Amniotic epithelial cell (primary cell): ENCODE measurements around the gene SSTR1.

Source experiments
- DNase-seq: peaks from one replicate; pipeline ENCODE4 v3.0.0-alpha.2; 2010; ENCODE audit warnings: low read depth

Gene SSTR1

DNA sequence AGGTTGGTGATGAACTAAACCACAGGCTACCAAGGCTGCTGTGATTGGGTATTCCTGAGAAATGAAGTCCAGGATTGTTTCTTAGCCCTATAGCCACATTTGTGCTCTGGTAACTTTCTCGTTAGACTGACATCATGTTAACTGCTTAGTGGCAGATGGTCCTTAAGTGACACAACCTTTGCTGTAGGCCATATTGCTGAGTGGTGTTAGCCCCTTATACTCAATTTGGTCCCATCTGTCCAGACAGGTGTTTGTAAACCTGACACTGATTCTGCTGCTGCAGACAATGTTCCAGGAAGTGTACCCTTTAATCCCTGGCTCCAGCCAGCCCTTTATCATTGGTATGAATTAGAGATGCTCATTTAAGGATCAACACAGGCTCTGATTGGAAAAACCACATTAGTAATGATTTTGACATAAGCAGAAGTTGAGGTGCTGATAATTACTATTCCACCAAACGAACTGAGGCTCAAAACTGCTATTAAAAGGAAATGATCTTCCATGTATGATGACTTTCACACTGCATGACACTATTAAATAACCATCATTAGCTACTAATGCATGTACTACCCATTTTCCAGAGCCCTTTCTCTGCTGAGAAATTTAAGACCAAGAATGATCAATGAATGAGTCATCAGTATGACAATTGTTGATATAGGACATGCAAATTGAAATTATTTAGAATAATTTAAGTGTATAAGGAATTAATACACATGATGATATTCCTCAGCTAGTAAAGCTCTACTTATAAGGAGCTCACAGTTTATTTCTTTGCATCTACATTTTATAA, 3.6 kb upstream of the SSTR1 start:
- no peak for DNase-seq

DNA sequence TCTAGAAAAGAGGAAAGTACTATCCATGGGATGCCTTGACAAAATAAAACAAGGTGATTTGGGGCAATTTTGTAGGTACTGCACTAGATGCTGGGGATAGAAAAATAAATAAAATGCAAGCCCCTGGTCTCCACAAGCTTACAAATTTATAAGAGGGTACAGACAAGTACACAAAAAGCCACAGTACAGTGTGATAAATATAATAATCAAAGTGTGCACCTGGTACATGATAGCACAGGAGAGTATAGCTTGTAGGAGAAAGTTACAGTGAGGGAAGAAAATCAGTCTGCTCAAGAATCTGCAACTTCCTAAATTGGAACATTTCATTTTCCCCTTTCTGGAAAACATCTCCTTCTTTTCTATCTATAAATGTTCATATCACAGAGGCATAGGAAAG, 3.0 kb upstream of the SSTR1 start:
- no peak for DNase-seq

DNA sequence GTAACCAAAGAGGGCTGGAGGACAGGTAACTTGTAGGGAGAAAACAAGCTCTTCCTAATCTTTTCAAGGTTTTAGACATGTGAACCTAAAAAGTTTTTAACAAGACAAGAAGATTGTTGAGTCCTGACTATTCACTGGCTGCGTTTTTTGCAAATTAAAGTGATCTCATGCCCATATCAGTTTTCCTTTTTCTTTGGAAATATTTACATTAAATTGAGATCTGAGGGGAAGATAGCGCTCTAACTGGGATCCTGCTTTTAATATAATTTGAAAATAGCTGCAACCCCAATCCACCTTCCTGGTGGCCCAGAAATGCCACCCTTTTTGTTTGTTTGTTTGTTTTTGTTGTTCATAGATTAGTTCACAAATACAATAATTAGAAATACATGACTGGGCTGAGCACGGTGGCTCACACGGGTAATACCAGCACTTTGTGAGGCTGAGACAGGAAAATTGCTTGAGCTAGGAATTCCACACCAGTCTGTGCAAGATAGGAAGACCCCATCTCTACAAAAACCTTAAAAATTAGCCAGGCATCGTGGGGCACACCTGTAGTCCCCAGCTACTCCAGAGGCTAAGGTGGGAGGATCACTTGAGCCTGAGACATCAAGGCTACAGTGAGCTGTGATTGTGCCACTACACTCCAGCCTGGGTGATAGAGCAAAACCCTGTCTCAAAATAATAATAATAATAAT, 2.4 kb upstream of the SSTR1 start:
- DNase-seq = no peak

DNA sequence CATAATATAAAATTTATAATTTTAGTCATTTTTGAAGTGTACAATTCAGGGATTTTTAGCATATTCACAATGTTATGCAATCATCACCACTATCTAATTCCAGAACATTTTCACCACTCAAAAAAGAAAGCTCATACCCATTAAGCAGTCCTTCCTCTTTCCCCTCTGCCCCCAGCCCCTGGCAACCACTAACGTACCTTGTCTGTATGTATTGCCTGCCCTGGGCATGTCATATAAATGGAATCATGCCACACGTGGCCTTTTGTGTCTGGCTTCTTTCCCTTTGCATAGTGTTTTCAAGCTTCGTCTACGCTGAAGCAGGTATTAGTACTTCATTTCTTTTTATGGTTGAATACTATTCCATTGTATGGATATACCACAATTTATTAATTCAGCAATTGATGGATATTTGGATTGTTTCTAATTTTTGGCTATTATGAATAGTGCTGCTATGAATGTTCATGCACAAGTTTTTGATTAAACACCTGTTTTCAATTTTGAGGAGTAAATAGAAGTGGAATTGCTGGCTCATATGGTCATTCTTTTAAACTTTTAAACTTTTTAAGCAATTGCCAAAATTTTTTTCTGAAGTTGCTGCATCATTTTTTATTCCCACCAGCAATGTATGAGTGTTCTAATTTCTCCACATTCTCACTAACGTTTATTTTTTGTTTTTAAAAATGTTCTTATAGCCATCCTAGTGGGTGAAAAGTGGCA, 1.6 kb upstream of the SSTR1 start:
- DNase-seq = no peak

DNA sequence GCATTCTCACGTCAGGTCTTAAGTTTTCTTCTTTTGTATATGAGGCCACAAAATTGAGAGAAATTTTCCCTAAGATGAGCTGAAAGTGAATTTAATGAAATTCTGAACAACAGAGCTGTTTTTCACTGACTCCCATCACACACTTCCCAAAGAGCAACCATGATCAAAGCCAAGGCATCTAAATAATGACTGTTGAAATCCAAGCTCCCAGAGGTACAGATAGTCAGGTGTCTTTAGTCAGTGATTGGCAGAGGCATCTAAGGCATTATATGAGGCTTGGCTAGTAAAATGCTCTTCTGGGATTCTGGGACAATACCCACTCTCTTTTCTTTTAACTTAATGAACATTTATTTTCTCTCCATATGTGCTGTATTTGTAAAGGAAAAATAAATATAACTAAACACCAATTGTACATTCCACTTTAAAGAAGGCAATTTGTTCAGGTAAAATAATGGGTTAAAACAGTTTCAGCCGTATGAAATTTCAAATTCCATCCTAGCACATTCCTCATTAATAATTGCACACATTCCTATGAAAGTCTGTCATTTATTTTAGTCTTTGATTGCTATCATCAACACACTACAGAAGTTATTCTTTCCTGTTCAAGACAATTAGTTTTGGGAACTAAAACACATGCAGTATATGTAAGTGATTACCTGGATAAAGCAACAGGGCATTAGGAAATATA, 871 bp upstream of the SSTR1 start:
- DNase-seq = no peak

DNA sequence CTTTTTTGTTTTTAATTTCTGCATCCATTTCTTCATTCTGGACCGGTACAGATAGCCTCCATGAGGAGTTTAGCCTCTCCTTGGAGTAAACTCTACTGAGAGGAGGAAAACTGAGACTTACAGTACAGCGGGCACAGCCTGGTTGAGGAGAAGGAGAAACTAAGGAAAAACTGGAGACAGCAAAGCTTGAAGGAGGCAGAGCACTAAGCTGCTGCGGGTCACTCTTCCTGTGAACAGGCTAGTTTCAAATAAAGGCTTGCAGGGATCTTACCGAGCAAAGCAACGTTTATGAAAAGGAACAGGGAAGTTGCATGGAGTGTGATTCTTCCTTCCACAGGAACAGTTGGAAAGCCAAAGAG, 348 bp upstream of the SSTR1 start:
- DNase-seq = no peak

DNA sequence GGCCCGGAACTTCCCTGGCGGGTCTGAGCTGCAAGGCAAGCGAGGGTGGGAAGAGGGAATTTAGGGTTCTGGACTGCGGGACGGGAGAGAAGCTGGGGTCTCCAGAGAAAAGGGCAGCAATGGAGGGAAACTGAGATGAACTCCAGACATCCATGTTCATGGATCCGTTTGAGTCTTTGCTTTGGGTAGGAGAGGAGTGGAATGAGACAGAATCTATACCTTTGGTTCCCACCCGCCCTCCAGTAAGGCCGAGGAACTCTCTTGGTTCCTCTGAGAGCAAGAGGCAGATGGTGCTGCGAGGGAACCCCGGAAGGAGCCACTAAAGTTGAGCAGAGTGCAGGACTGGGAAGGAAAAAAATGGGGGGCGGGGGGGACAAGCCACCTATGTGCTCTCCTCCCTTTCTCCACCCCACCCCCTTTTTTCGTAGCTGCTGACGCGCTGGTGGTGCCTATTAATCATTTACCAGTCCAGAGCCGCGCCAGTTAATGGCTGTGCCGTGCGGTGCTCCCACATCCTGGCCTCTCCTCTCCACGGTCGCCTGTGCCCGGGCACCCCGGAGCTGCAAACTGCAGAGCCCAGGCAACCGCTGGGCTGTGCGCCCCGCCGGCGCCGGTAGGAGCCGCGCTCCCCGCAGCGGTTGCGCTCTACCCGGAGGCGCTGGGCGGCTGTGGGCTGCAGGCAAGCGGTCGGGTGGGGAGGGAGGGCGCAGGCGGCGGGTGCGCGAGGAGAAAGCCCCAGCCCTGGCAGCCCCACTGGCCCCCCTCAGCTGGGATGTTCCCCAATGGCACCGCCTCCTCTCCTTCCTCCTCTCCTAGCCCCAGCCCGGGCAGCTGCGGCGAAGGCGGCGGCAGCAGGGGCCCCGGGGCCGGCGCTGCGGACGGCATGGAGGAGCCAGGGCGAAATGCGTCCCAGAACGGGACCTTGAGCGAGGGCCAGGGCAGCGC, 1.2 kb downstream of the SSTR1 start:
- peak; percentile 61 for DNase-seq

DNA sequence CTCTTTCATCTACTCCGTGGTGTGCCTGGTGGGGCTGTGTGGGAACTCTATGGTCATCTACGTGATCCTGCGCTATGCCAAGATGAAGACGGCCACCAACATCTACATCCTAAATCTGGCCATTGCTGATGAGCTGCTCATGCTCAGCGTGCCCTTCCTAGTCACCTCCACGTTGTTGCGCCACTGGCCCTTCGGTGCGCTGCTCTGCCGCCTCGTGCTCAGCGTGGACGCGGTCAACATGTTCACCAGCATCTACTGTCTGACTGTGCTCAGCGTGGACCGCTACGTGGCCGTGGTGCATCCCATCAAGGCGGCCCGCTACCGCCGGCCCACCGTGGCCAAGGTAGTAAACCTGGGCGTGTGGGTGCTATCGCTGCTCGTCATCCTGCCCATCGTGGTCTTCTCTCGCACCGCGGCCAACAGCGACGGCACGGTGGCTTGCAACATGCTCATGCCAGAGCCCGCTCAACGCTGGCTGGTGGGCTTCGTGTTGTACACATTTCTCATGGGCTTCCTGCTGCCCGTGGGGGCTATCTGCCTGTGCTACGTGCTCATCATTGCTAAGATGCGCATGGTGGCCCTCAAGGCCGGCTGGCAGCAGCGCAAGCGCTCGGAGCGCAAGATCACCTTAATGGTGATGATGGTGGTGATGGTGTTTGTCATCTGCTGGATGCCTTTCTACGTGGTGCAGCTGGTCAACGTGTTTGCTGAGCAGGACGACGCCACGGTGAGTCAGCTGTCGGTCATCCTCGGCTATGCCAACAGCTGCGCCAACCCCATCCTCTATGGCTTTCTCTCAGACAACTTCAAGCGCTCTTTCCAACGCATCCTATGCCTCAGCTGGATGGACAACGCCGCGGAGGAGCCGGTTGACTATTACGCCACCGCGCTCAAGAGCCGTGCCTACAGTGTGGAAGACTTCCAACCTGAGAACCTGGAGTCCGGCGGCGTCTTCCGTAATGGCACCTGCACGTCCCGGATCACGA, 2.2 kb downstream of the SSTR1 start:
- peak; percentile 56 for DNase-seq

DNA sequence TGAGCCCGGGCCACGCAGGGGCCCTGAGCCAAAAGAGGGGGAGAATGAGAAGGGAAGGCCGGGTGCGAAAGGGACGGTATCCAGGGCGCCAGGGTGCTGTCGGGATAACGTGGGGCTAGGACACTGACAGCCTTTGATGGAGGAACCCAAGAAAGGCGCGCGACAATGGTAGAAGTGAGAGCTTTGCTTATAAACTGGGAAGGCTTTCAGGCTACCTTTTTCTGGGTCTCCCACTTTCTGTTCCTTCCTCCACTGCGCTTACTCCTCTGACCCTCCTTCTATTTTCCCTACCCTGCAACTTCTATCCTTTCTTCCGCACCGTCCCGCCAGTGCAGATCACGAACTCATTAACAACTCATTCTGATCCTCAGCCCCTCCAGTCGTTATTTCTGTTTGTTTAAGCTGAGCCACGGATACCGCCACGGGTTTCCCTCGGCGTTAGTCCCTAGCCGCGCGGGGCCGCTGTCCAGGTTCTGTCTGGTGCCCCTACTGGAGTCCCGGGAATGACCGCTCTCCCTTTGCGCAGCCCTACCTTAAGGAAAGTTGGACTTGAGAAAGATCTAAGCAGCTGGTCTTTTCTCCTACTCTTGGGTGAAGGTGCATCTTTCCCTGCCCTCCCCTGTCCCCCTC, 3.0 kb downstream of the SSTR1 start:
- DNase-seq = peak; percentile 64

DNA sequence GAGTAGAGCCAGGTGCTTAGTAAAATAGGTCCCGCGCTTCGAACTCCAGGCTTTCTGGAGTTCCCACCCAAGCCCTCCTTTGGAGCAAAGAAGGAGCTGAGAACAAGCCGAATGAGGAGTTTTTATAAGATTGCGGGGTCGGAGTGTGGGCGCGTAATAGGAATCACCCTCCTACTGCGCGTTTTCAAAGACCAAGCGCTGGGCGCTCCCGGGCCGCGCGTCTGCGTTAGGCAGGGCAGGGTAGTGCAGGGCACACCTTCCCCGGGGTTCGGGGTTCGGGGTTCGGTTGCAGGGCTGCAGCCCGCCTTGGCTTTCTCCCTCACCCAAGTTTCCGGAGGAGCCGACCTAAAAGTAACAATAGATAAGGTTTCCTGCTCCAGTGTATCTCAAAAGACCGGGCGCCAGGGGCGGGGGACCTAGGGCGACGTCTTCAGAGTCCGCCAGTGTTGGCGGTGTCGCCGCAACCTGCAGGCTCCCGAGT, 3.6 kb downstream of the SSTR1 start:
- no peak for DNase-seq

DNA sequence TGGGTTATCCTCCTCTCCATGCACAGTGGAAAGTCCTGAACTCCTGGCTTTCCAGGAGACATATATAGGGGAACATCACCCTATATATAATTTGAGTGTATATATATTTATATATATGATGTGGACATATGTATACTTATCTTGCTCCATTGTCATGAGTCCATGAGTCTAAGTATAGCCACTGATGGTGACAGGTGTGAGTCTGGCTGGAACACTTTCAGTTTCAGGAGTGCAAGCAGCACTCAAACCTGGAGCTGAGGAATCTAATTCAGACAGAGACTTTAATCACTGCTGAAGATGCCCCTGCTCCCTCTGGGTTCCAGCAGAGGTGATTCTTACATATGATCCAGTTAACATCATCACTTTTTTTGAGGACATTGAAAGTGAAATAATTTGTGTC, 4.4 kb downstream of the SSTR1 start:
- DNase-seq = no peak

DNA sequence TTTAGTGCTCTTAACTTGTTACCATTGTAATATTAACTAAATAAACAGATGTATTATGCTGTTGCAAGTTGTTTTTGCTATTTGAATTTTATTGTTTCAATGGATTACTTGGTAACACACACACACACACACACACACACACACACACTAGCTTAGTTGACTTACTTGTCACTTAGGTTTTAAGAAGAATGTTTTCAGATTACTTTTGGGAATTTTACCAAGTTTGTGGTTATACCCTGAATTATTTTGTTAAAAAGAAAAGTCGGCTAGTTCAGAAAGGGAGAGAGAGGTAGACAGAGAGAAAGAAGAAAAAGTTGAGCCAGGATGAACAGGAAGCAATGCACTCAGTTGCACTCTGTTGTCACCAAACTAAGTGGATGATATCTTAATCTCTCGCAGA, 5.3 kb downstream of the SSTR1 start:
- DNase-seq = no peak

DNA sequence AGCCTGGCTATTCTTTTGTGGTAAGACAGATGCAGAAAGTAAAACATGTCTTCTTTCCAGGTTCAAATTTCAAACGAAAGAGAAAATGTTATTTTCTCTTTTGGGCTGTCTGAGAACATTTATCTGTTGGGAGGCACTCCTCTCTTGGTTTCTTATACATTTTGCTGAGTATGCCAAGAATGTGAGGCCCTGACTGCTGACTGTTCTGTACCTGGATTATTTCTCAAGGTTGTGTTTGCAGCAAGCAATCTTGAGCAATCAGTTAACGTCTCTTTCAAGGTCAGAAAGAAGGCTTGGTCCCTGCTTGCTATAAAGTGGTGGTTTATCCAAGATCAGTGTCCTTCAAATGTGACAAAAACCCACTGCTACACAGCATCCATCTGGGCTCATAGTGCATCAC, 9.8 kb downstream of the SSTR1 start:
- DNase-seq = peak; percentile 82

DNA sequence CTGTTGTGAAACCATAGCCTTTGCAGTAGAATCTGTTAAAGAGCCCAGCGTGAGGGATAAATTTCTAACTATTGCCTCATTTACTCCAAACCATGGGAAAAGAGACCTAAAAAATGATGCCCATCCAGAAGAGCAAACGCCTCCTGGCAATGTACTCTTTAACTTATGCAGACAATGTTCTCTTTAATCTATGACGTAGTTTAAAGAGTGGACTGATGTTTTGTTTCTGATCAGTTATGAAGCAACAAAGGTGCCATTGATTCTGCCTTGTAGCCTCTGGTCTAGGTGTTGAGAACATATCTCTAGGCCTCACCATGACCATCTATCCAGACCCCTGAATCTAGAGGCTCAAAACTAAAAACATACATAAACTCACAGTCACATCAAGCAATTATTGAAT, 13.4 kb downstream of the SSTR1 start:
- no peak for DNase-seq

DNA sequence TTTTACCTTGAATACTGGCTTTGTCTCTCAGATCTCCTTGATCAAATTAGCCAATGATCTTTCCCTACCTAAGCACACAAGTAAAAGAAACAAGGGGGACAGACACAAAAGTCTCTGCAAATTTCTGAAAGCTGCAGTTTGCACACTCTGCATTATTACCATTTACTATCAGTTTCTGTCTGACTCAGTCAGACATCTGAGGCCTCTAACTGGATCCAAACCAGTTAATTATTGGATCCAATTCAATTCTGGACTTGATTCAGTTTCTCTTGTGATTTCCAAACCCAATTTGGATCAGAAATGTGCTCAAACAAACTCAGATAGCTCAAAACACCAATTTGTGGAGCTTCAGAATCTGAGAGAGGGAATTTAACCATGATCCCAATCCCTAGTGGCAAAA, 16.6 kb downstream of the SSTR1 start:
- DNase-seq = no peak

DNA sequence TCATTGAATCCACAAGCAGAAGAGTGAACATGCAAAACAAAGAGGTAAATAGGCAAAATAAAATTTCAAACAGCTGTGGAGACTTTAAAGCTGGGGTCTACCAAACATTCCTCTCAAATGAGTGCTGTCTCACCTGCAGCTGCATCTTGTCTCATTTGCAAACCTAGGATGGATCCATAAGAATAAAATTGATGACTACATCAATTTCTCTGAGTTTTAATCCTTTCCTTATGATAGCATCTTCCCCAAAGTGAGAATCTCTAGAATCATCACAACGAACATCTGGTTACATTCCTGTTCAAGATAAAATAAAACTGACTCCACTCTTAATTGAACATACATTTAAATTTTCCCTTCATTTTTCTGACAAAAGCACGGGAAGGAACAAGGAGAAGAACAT, 18.2 kb downstream of the SSTR1 start:
- DNase-seq = no peak

DNA sequence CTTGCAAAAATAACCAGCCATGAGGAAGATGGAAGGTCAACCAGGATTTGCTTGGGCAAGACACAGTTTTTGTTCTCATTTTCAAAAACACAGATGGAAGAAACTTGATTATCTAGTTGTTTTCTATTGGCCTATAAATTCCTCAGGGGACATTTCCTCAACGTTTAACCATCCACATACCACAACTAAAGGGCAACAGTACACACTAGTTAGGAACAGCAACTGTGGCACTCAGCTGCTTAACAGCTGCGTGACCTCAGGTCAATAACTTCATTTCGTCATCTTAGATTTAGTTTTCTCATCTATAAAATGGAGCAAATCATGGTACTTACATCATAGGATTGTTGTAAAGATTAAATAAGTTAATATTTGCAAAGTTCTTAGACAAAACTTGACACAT, 18.7 kb downstream of the SSTR1 start:
- no peak for DNase-seq

DNA sequence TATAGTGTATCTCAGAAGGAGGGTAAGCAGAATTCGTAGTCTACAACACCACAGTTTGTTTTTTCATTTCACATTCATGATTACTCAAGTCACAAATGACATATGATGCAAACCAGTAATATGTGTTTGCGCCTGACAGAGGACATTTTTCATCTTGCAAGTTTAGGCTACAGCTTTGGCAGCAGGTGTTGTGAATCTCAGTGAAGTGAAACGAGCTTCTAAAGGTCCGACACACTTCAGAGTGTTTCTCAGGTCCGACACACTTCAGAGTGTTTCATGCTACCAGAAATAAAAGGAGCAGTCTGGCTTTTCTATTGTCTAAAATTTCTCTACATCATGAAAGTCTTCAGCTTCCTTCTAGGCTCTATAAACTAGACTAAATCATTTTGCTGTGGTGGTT, 25.5 kb downstream of the SSTR1 start:
- DNase-seq = no peak

DNA sequence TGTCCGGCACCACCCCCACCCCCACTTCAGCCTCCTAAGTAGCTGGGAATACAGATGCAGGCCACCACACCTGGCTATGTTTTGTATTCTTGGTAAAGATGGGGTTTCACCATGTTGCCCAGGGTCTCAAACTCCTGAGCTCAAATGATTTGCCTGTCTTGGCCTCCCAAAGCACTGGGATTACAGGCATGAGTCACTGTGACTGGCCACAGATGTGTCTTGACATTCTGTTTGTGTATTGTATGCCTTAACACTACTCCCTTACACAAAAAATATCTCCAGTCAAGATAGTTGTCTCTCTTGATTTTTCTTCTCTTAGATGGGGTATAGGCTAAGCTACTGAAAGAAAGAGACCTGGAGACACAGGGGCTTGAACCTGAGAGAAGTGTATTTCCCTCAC, 30.6 kb downstream of the SSTR1 start:
- peak; percentile 43 for DNase-seq

DNA sequence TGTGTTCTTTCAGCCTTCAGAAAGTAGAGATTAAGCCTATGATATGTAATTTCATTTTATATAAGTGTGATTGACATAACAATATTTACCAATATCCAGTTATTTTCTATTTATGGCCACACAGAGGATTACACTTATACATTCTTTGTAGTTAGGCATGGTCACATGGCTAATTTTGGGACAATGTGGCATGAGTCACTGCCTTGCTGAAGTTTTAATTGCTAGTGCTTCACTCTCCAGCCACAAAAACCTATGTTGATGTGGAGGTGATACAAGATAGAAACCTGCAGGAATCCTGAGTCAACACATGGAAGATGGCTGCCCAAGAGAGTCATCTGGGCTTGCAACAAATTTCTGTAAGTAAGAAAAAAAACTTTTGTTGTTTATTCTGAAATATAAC, 31.2 kb downstream of the SSTR1 start:
- DNase-seq = no peak
